ENCODE data around the gene PPP1R12C.

The PPP1R12C gene

DNA sequence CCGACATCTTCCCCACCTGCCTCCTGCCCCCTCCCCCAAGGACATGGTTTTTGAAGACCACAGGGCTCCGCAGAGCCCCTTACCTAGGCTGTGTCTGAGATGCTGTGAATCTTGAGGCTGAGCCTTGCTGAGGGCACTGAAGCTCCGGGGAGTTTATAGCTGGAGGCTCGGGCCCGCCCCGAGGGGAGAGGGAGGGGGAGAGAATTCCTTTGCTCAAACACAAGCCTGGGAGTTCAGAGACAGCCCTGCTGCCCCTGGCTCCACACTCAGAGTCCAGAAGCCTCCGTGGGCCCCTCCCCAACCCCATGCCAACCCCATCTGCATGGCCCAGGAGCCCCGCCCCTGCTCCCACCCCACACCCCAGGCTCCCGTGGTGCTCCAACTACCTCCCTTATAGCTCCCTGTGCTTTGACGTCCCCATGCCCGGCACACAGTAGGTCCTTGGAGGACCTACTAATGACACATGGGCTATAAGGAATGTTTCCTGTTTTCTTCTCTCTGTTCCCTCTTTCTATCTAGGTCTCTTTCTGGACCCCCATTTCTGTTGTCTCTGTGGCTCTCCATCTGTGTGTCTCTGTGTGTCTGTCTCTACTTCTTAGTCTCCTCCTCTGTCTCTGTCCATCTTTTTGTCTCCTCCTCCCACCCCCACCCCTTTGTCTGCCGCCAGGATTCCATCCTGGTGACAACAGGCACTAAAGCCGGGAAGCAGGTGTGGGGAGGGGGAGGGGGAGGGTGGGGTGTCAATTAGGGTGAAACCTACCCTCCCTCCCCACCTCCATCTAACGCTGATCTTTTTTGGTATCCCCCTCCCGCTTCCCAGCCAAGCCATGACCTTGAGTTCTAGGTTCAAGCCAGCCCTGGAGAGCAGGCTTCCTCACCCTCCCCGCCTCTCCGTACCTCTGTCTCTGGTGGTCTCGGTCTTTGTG lies 31.9 kb upstream of the PPP1R12C start, which contains the start of gene TNNT1:
TSS of gene TNNT1 (minus strand) at position 129 of the 926 bp plus-strand sequence. CDS start 2,049 bp downstream, outside the sequence.
- no peak within 1 kb of the TSS for H3K9ac ChIP-seq (ENCODE audit: low read length)
- H3K9me3 ChIP-seq (ENCODE audit: insufficient read depth, low read length), result no peaks in the 10 kb centered on the region
- peaks cover 39% of the 10 kb centered on the region for H3K27me3 ChIP-seq (ENCODE audit: low read depth, low read length)
- H3K79me2 ChIP-seq (ENCODE audit: low read length), result no peaks in the 10 kb centered on the region
- H4K20me1 ChIP-seq (ENCODE audit: insufficient read depth, low read length), result no peaks in the 10 kb centered on the region
- H3K4me2 ChIP-seq (ENCODE audit: low read length), result no peak within 1 kb of the TSS
- peaks cover 14% of the 10 kb centered on the region for H3K4me1 ChIP-seq (ENCODE audit: low read length)
- TF ChIP-seq, protein P1, sequence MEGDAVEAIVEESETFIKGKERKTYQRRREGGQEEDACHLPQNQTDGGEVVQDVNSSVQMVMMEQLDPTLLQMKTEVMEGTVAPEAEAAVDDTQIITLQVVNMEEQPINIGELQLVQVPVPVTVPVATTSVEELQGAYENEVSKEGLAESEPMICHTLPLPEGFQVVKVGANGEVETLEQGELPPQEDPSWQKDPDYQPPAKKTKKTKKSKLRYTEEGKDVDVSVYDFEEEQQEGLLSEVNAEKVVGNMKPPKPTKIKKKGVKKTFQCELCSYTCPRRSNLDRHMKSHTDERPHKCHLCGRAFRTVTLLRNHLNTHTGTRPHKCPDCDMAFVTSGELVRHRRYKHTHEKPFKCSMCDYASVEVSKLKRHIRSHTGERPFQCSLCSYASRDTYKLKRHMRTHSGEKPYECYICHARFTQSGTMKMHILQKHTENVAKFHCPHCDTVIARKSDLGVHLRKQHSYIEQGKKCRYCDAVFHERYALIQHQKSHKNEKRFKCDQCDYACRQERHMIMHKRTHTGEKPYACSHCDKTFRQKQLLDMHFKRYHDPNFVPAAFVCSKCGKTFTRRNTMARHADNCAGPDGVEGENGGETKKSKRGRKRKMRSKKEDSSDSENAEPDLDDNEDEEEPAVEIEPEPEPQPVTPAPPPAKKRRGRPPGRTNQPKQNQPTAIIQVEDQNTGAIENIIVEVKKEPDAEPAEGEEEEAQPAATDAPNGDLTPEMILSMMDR (IDR thresholded peaks at IDR 0.05; ENCODE audit: low read depth, low read length), result no peak
- no peak for TF ChIP-seq EZH2phosphoT487 (IDR thresholded peaks at IDR 0.05; ENCODE audit: low read depth)
- no peak within 1 kb of the TSS for H3K27ac ChIP-seq (ENCODE audit: low read length)
- H3K4me3 ChIP-seq (ENCODE audit: low read length), result no peak within 1 kb of the TSS
- no peaks in the 10 kb centered on the region for H3K36me3 ChIP-seq (replicated peaks; ENCODE audit: low read depth, low read length)
- no peak within 1 kb of the TSS for H2AFZ ChIP-seq (ENCODE audit: low read depth, low read length)

DNA sequence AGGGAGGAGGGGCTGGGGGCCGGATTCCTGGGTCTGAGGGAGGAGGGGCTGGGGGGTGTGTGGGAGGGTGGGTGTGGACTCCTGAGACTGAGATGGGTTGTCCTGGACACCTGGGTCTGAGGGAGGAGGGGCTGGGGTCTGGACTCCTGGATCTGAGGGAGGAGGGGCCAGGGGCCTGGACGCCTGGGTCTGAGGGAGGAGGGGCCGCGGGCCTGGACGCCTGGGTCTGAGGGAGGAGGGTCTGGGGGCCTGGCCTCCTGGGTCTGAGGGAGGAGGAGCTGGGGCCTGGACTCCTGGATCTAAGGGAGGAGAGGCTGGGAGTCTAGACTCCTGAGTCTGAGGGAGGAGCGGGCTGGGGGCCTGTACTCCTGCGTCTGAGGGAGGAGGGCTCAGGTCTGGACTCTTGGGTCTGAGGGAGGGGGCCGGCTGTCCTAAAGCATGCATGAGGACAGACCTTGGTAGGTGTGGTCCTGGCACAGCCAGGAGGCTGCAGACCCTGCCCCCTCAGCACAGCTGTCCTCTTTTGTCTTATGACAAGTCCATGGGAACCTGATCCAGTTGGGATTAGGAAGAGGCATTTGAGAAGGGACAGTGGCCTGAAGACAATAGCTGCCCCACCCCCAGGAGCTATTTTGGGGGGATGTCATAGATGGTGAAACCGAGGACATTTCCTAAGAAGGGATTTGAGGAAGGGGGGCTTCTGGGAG lies 30.3 kb upstream of the PPP1R12C start:
- H3K9ac ChIP-seq (ENCODE audit: low read length), result no peak overlapping the region
- H3K9me3 ChIP-seq (ENCODE audit: insufficient read depth, low read length), result no peaks in the 10 kb centered on the region
- H3K27ac ChIP-seq (ENCODE audit: low read length), result no peak overlapping the region
- H4K20me1 ChIP-seq (ENCODE audit: insufficient read depth, low read length), result no peaks in the 10 kb centered on the region
- peaks cover 14% of the 10 kb centered on the region for H3K4me1 ChIP-seq (ENCODE audit: low read length)
- no peak for TF ChIP-seq EZH2phosphoT487 (IDR thresholded peaks at IDR 0.05; ENCODE audit: low read depth)
- TF ChIP-seq, protein P1 (IDR thresholded peaks at IDR 0.05; ENCODE audit: low read depth, low read length), result no peak
- H3K4me2 ChIP-seq (ENCODE audit: low read length), result no peak overlapping the region
- H3K27me3 ChIP-seq (ENCODE audit: low read depth, low read length), result peaks cover 47% of the 10 kb centered on the region
- H2AFZ ChIP-seq (ENCODE audit: low read depth, low read length), result no peak overlapping the region
- H3K4me3 ChIP-seq (ENCODE audit: low read length), result no peak overlapping the region
- no peaks in the 10 kb centered on the region for H3K36me3 ChIP-seq (replicated peaks; ENCODE audit: low read depth, low read length)
- H3K79me2 ChIP-seq (ENCODE audit: low read length), result no peaks in the 10 kb centered on the region

DNA sequence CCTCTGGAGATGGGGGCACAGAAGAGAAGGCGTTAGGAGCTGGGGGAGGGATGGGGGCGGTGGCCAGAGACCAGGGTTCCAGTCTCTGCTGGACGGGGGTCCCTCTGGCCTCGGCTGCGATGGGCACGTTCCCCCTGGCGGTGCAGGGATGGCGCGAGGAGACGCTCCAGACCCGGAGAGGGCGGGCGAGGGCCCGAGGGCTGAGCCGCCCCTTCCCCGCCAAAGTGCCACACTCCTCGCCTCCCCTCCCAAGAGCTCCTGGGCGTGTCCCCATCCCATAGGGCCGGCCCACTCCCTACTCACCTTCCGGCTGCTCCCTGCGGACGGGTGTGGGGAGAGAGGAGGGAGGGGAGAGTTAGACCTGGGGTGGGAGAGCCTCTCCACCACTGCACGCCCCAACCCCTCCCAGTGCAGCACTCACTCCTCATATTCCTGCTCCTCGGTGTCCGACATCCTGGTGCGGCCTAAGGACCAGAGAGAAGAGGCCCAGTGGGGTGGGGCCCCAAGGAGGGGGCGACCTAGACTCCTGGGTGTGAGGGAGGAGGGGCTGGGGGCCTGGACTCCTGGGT lies 29.4 kb upstream of the PPP1R12C start:
- H3K27ac ChIP-seq (ENCODE audit: low read length), result no peak overlapping the region
- peak overlapping the region; percentile 73; the same call in 1 of the 2 replicates for H2AFZ ChIP-seq (ENCODE audit: low read depth, low read length)
- H3K4me1 ChIP-seq (ENCODE audit: low read length), result peaks cover 10% of the 10 kb centered on the region
- no peaks in the 10 kb centered on the region for H3K36me3 ChIP-seq (replicated peaks; ENCODE audit: low read depth, low read length)
- no peak for TF ChIP-seq EZH2phosphoT487 (IDR thresholded peaks at IDR 0.05; ENCODE audit: low read depth)
- TF ChIP-seq, protein P1 (IDR thresholded peaks at IDR 0.05; ENCODE audit: low read depth, low read length), result no peak
- no peaks in the 10 kb centered on the region for H3K79me2 ChIP-seq (ENCODE audit: low read length)
- no peaks in the 10 kb centered on the region for H3K9me3 ChIP-seq (ENCODE audit: insufficient read depth, low read length)
- H3K27me3 ChIP-seq (ENCODE audit: low read depth, low read length), result peaks cover 47% of the 10 kb centered on the region
- no peak overlapping the region; the same call in 1 of the 2 replicates for H3K9ac ChIP-seq (ENCODE audit: low read length)
- H3K4me3 ChIP-seq (ENCODE audit: low read length), result peak overlapping the region; percentile 82
- no peaks in the 10 kb centered on the region for H4K20me1 ChIP-seq (ENCODE audit: insufficient read depth, low read length)
- peak overlapping the region; percentile 79 for H3K4me2 ChIP-seq (ENCODE audit: low read length)

All from OCI-LY3 (cell line).